ENCODE results near the gene FAM180B.
"Not testable (repeated sequence)": the region's sequence is repeated elsewhere in the genome, so short reads cannot be mapped to it uniquely, and the experiment has no call there.

Gene FAM180B

DNA sequence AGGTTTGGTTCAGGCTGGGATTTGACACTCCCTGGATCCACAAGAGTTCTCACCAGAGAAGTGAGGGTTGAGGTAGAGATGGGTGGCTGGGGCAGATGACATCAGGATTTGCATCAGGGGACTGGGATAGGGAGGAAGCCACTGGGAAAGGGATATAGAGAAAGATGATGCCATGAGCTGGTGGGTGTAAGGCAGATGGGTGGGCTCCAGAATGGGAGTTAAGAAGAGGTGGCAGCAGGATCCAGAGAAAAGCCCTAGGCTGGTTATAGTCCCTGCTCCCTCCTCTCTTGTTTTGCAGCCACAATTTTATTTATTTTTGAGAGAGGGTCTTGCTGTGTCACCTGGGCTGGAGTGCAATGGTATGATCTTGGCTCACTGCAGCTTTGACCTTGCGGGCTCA is 9.5 kb downstream of the FAM180B start:
- FAIRE-seq, result no peak

DNA sequence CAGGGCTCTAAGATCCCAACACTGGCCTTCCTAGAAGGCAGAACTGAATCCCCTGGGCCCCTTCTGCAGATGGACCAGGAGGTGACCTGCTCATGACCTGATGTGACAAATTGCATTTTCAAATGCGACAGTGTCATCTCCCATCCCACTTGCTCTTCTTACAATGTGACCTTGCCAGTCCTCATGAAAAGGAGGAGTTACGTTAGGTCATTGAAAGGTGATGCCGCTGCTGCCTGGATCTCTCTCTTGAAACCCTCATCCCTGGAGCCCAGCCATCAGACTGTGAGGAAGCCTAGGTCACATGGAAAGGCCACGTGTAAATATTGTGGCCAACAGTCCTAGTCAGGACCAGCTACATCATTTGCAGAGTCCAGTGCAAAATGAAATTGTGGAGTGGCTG is 13.4 kb downstream of the FAM180B start:
- FAIRE-seq, result no peak

DNA sequence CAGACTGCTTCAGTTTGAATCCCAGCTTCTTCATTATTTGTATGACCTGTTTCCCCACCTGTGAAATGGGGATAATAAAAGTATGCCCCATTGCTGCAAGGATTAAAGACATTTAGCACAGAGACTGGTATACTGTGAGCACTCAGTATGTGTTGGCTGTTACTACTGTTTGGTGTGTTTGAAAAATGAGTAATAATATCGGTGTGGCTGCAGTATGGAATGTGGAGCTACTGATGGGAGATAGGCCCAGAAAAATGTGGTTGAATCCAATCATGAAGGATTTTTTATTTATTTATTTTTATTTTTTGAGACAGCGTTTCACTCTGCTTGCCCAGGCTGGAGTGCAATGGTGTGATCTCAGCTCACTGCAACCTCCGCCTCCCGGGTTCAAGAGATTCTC is 16.8 kb downstream of the FAM180B start:
- no peak for FAIRE-seq

DNA sequence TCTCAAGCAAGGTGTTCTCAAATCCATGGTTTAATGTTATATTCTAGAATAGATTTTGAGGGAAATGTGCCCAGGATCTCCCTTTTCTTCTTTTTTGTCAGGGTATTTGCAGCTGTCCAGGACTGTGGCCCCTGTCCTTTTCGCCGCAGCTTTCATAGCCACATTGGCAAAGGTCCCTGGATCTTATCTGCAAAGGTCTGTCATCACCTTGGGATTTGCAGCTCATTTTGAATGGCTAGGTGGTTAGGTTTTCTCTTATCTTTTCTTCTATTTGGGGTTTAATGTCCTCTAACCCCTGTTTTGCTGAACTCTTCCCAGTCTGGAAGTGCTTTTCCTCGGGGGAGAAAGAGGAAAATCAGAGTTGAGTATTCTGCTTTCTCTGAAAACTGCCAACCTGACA is 19.4 kb downstream of the FAM180B start:
- FAIRE-seq, result no peak

DNA sequence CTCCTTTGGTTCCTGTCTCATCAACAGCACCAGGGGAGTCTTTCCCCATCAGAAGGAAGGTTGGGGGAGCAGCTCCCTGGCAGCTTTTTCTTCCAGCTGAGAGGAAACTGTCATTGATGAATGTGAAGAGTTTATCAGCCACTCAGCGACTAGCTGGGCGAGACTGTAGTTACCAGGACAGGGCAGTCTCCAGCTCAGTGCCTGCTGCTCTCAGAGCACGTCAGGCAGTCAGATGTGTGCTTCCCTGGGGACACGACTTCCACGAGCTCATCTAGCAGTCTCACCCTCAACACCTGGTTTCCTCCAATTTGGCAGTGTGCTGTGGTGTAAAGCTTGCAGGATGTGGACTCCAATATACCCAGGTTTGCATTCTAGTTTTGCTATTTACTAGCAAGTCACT is 20.3 kb downstream of the FAM180B start:
- FAIRE-seq, result no peak

DNA sequence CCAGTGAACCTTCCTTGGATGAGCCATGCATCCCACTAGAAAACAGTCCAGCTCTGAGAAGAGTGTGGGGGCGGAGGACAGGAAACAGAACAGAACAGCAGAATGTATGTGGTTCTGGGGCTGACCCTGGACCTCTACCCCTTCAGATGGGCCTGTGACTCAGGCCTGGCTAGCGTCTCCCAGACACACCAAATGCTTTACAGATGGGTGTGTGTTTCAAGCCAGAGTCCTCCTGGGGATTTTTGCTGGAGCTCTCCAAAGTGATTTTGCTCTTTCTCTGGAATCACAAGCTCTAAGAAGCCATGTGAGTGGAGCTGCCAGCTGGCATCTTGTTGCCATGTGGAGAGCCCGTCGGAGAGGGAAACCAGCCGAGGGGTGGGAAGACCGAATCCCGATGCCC is 20.9 kb downstream of the FAM180B start:
- FAIRE-seq, result no peak

DNA sequence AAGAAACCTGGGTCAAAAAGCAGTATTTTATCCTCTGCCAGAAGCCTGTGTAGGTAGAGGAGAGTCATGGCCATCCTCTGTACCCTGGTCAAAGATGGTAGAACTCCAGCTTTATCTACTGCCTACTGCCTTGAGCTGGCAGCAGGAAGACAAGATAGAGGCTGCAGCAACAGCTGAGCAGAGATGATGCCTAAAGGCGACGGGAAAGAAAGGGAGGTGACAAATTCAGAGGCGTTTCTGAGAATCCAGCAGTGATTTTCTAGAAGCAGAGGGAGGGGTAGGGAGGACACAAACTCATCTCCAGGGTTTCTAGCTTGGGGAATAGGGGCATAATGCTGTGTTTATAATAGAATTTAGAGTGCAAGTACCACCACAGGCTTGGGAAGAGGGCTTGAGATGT is 23.2 kb downstream of the FAM180B start:
- no peak for FAIRE-seq

DNA sequence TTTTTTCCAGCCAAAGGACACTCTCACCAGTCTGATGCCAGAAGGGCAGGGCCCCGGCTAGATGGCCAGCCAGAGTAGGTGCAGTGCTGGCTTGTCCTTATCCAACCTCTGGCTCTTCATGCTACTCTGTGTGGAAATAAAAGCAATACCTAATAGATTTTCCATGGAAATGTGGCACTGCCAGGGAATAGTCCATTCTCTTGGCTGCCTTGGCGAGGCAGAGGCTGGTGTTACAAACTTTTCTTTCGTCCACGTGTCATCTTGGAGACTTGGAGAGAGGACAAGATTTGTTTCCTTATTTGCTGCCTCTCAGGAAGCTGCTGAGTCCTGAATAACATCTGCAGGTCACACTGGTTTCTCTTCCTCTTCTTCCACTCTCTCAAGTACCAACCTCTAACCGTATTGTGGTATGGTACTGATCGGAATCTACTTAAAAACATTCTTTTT is 24.9 kb downstream of the FAM180B start:
- no peak for FAIRE-seq

DNA sequence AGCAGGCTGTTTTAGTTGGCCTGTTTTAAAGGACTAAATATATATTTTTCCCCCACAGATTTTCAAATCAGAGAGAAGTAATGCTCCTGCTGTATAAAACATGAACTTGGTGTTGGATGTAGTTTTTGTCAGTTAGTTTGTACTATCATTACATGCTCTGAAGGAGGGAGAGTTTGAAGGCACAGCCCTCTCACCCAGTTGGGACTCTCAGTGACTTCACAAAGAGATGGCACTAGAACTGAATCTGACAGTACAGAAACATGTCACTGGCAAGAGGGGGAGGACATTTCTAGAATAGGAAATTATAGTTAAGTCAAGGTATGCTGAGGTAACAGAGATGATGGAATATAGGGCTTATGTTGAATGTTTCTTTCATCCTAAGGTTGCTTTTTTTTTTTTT is 28.8 kb downstream of the FAM180B start:
- no peak for FAIRE-seq

DNA sequence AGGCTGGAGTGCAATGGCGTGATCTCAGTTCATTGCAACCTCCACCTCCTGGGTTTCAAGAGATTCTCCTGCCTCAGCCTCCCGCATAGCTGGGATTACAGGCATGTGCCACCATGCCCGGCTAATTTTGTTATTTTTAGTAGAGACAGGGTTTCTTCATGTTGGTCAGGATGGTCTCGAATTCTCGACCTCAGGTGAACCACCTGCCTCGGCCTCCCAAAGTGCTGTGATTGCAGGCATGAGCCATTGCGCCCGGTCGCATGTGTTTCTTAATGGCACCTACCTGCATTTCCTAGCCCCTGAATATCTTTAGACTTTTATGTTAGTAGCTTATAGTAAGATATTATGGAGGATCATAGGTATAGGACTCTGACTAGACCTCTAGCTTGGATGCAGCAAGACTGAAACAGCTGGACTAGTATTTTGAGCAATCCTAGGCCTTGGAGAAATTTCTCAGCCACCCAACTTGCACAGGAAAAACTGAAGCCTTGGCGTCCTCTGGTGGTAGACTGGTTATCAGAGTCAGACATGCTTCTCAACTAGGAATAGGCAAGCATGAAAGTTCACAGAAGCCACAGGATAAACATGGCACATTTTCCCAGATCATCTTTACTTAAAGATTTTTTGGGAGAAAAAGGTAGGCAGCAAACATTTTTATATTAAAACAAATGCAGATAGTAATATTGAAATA is 30.4 kb downstream of the FAM180B start:
- no peak for FAIRE-seq

DNA sequence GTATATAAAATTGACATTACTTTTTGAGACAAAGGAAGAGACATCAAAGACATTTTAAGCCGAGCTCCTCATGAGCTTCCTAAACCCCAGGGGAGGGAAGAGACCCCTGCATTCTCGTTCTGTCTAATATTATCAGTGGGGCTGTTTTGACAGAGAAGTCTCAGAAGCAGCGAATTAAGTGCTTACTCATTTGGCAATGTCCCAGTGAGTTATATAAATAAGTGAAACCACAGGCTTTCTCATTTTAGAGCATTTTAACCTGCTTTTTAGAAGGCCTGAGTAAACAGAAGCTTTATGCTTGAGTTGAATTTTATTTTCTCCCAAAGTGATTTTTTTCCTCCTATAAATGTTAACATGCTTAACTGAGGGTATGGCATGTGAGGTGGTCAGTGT is 30.9 kb downstream of the FAM180B start:
- FAIRE-seq, result no peak

DNA sequence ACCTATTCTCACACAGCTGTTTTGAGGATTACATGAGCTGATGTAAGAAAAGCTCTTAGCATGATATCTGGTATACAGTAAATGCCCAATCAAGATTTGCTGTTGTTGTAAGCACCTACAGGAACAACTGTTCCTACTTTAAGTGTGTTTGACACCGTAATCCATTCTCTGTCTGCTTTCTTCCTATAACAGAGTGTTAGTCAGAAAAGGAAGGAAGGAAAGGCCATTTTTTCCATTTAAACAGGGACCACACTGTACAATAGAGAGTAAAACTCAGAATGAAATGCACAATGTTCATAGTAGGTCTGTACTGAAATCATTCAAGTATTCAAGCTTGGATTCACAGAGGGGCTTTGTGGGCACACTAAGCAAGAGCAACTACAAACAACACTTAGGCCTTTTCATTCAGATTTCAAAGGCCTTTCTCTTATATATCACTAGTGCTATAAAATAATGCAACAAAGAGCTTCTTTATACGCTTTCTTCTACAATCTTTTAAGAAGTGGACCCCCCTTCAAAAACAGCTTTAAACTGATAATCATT is 34.4 kb downstream of the FAM180B start:
- no peak for FAIRE-seq

DNA sequence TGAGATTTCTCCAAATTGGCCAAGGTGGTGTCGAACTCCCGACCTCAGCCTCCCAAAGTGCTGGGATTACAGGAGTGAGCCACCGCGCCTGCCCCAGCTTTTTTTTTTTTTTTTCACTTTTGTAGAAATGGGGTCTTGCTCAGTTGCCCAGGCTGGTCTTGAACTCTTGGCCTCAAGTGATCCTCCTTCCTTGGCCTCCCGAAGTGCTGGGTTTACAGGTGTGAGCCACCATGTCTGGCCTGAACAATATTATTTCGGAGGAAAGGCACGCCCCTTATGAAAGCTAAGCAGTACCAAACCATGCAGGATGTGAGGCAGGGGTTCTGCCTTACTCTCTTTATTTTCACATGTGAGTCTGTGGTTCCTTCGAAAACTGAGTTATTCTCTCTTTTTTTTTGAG is 39.8 kb downstream of the FAM180B start:
- no peak for FAIRE-seq

DNA sequence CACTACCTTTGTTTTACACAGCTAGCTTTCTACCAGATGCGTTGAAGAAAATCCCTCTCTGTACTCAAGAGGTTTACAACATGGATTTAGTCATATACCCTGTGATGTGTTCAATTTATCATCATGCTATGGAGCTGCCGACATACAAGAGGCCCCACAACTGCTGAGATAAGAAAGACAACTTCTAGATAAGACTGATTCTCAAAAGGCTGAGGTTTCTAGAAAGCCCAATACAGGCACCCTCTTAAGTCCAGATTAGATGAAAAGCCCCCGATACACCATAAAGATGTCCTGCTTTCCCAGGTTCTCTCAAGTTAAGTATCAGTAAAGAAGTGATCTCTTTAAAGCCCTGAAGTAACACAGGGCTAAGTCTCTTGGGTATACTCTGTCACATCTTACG is 41.5 kb downstream of the FAM180B start:
- no peak for FAIRE-seq

DNA sequence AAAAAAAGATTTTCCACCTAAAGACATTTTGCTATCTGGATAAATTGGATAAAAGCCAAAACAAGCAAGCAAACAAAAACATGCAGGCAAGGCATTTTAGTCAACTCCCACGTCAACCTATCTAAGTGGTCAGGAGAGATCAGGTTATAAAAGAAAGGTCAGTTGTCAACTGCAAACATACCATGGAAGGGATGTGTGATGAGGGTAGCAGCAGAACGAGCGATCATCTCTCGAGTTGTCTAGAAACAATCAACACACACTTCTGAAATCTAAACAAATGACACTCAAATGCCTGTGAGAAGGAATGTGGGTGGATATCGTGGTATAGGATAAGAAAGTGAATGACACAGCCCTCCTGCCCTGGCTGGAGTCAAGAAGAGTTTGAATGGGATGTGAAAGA is 45.0 kb downstream of the FAM180B start:
- FAIRE-seq, result no peak

DNA sequence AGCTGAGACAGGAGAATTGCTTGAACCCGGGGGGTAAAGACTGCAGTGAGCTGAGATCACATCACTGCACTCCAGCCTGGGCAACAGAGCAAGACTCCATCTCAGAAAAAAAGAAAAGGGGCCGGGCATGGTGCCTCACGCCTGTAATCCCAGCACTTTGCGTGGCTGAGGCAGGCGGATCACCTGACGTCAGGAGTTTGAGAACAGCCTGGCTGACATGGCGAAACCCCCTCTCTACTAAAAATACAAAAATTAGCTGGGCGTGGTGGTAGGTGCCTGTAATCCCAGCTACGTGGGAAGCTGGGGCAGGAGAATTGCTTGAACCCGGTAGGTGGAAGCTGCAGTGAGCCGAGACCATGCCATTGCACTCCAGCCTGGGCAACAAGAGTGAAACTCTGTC is 49.9 kb downstream of the FAM180B start:
- FAIRE-seq, result not testable (repeated sequence)
